Tibial nerve (tissue), 4 donors: ENCODE results near the gene VGLL2. TPM values are rescaled to one million over a fixed set of nuclear protein-coding genes. Genes with fewer than 3 reads are reported as not detected.

Source experiments
- DNase-seq, 2 donors: peaks; one replicate each; pipeline ENCODE4 v3.0.0-alpha.2; 2019; ENCODE audit warnings: low spot score in 2 of 2
- H3K27ac ChIP-seq, 4 donors: fragments of 200-600 bp; sonication (generic) in 3 of 4; one replicate each; pipeline ENCODE4 v1.5.1; 2017 to 2019; ENCODE audit warnings: mild to moderate bottlenecking in 1 of 4
- H3K27me3 ChIP-seq, 2 donors: fragments of 200-600 bp; sonication (generic) in 1 of 2; one replicate each; pipeline versions ENCODE4 v1.5.1 to v1.6.0; 2017 to 2019
- H3K36me3 ChIP-seq, 3 donors: fragments of 200-600 bp; sonication (generic); one replicate each; pipeline ENCODE4 v1.5.1; 2018 to 2019
- H3K4me1 ChIP-seq, 4 donors: fragments of 200-600 bp; sonication (generic) in 3 of 4; one replicate each; pipeline ENCODE4 v1.5.1; 2017 to 2019
- H3K4me3 ChIP-seq, 4 donors: fragments of 200-600 bp; sonication (generic) in 3 of 4; one replicate each; pipeline ENCODE4 v1.5.1; 2017 to 2019; ENCODE audit warnings: mild to moderate bottlenecking in 1 of 4, moderate library complexity in 1 of 4
- H3K9me3 ChIP-seq, 4 donors: fragments of 200-600 bp; sonication (generic) in 3 of 4; one replicate each; pipeline ENCODE4 v1.5.1; 2017 to 2019
- CTCF ChIP-seq, 5 experiments: fragments of 200-600 bp in 3 of 5; fragments of 450-650 bp in 2 of 5; sonication (generic) in 3 of 5; IDR thresholded peaks; one replicate each; pipeline ENCODE4 v1.5.1; 2016 to 2019; ENCODE audit warnings: antibody characterized with exemption in 5 of 5, mild to moderate bottlenecking in 3 of 5, moderate library complexity in 2 of 5
- EP300 ChIP-seq, 2 donors: sonication (generic); formaldehyde crosslinking; IDR thresholded peaks; one replicate each; pipeline ENCODE4 v1.6.1; 2017; ENCODE audit warnings: antibody characterized with exemption in 2 of 2, mild to moderate bottlenecking in 1 of 2
- POLR2A ChIP-seq, 2 donors: fragments of 450-650 bp; IDR thresholded peaks; one replicate each; pipeline ENCODE4 v1.6.1; 2017; ENCODE audit warnings: antibody characterized with exemption in 2 of 2, mild to moderate bottlenecking in 2 of 2, moderate library complexity in 2 of 2
- WGBS, 2 donors: methylation state at CpG; one replicate each; pipeline ENCODE4 v1.1.5; 2018; 5-methylcytosine and 5-hydroxymethylcytosine counted together
- total RNA-seq, 4 donors: library from RNA; depleted of rRNA; stranded (reverse); fragments of >200 nt; gene quantifications; one replicate each; pipeline ENCODE4 v1.1.0, GENCODE V29; 2016

VGLL2 gene
- total RNA-seq, 4 donors from 2014 or later, result not detected

DNA sequence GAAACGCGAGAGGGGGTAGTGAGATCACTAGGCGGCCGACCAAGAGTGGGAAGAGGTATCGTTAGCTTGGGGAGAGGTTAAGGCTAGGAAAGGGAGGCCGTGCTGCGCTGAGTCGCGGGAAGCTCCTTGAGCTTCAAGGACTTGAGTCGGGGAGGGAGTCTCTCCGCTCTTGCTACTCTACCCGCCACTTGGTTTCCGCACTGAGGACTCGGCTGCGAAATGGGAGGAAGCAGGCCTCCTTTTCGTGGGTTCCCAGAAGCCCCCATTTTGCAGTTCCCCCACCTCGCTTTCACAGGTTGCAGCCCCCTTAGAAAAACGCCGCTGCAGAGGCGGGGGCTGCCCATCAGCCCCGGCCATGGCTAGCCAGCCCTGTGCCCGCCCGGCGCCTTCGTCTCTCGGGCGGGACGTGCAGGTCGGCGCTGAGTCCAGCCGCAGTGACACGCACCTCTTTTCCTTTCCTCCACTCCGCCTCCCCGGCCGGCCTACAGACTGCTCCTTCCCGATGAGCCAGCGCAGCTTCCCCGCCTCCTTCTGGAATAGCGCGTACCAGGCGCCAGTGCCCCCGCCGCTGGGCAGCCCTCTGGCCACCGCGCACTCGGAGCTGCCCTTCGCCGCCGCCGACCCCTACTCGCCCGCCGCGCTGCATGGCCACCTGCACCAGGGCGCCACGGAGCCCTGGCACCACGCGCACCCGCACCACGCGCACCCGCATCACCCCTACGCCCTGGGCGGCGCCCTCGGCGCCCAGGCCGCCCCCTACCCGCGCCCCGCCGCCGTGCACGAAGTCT is 4.9 kb downstream of the VGLL2 start:
- Histone ChIP-seq H3K27me3 (peaks cover 4 to 97% of the 10 kb centered on the region in 2 donors), H3K36me3 (no peaks in the 10 kb centered on the region), H3K4me3 (peak overlapping the region in 2 of 4 donors; percentile 14 to 46), H3K4me1 (peaks cover 0 to 44% (median 11%) of the 10 kb centered on the region in 4 donors), H3K27ac (no peak overlapping the region), H3K9me3 (no peaks in the 10 kb centered on the region)
- DNase-seq, result no peak
- 2 to 3% methylated on average over 36 to 65 of the region's 74 CpGs for WGBS, 2 donors
- TF ChIP-seq CTCF (IDR thresholded peaks at IDR 0.05), result no peak
- no peak for TF ChIP-seq POLR2A (IDR thresholded peaks at IDR 0.05)
- no peak for TF ChIP-seq EP300 (IDR thresholded peaks at IDR 0.05)

DNA sequence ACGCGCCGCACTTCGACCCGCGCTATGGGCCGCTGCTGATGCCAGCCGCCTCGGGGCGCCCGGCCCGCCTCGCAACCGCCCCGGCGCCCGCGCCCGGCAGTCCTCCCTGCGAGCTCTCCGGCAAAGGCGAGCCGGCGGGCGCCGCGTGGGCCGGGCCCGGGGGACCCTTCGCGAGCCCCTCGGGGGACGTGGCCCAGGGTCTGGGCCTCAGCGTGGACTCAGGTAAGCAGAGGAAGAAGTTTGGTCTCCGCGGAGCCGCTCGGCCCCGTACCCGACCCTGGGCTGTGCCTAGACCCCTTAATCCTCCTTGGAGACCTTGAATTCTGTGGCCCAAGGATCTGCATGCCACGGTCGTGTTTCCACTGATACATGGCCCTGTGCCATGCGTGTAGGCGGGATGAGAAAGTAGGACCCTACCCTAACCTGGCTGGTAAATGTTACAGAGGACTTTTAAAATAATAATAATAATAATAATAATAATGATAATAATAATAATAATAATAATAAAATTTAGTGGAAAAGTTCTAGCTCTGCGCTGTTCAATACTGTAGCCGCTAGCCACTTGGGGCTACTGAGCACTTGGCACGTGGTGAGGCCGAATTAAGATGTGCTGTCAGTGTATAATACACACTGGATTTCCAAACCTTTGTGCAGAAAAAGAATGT is 5.6 kb downstream of the VGLL2 start:
- H3K27me3 ChIP-seq, result peaks cover 4 to 97% of the 10 kb centered on the region in 2 donors
- H3K4me3 ChIP-seq, result peak overlapping the region in 1 of 4 donors; percentile 46
- peaks cover 0 to 36% (median 8%) of the 10 kb centered on the region in 4 donors for H3K4me1 ChIP-seq
- no peak overlapping the region for H3K27ac ChIP-seq
- no peaks in the 10 kb centered on the region for H3K36me3 ChIP-seq
- DNase-seq, result no peak
- H3K9me3 ChIP-seq, result no peaks in the 10 kb centered on the region
- 3 to 8% methylated on average over 14 to 44 of the region's 48 CpGs for WGBS, 2 donors
- TF ChIP-seq POLR2A (IDR thresholded peaks at IDR 0.05) (no peak), EP300 (IDR thresholded peaks at IDR 0.05) (no peak), CTCF (IDR thresholded peaks at IDR 0.05) (no peak)

DNA sequence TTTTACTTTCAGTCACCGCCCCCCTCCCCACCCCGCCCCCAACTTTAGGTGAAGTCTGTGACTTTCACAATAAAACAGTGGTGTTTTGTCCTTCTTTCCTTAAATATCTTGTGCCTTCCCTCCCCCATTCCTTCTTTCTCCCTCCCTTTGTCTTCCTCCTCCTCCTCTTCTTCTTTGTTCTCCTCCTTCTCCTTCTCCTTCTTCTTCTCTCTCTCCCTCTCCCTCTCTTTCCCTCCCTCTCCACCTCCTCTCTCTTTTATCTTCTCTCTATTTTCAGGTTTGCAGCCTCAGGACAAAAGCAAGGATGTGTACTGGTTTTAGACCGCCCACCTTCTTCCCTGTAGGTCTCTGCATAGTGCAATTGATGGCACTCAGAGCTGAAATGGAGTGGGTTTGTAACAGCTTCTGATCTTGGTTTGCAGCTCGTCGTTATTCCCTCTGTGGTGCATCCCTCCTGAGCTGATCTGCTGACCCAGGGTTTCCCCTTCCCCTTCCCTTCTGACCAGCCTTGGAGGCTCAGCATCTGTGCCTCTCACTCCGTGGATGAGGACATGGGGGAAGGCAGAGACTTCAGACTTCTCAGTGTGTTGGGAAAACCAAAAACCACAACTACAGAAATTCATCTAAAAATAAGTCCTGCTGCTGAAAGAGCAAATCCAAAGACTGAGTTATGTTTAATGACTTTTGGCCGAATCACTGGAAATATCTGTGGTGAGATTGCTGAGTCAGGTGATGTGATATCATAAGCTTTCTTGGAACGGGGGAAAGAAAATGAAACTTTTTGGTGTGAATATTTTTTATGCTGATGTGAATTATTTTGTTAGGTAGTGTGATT is 6.9 kb downstream of the VGLL2 start:
- TF ChIP-seq EP300 (IDR thresholded peaks at IDR 0.05), result no peak
- TF ChIP-seq POLR2A (IDR thresholded peaks at IDR 0.05), result no peak
- TF ChIP-seq CTCF (IDR thresholded peaks at IDR 0.05), result no peak
- peaks cover 3 to 97% of the 10 kb centered on the region in 2 donors for H3K27me3 ChIP-seq
- no peaks in the 10 kb centered on the region for H3K36me3 ChIP-seq
- WGBS, 2 donors, result 11 to 15% methylated on average over 8 of the region's 8 CpGs
- no peak overlapping the region for H3K27ac ChIP-seq
- peaks cover 0 to 27% (median 4%) of the 10 kb centered on the region in 4 donors for H3K4me1 ChIP-seq
- H3K9me3 ChIP-seq, result no peaks in the 10 kb centered on the region
- no peak overlapping the region for H3K4me3 ChIP-seq
- no peak for DNase-seq

GRCh38 chr6:117272891-117273290 is 7.5 kb downstream of the VGLL2 start:
- no peaks in the 10 kb centered on the region for H3K9me3 ChIP-seq
- no peak for DNase-seq
- TF ChIP-seq POLR2A (IDR thresholded peaks at IDR 0.05) (no peak), CTCF (IDR thresholded peaks at IDR 0.05) (no peak), EP300 (IDR thresholded peaks at IDR 0.05) (no peak)
- no peaks in the 10 kb centered on the region for H3K36me3 ChIP-seq
- 44 to 50% methylated on average over 1 of the region's 1 CpG for WGBS, 2 donors
- peaks cover 0 to 96% of the 10 kb centered on the region in 2 donors for H3K27me3 ChIP-seq
- H3K4me1 ChIP-seq, result peaks cover 0 to 26% (median 4%) of the 10 kb centered on the region in 4 donors
- no peak overlapping the region for H3K4me3 ChIP-seq
- H3K27ac ChIP-seq, result no peak overlapping the region
